Urinary bladder (tissue), 4 donors: ENCODE results near the gene PPP2R5C. TPM values are rescaled to one million over a fixed set of nuclear protein-coding genes. Genes with fewer than 3 reads are reported as not detected.
"Not testable (repeated sequence)": the region's sequence is repeated elsewhere in the genome, so short reads cannot be mapped to it uniquely, and the experiment has no call there.

Experiments used
- DNase-seq: peaks from one replicate; pipeline ENCODE4 v3.0.0-alpha.2; 2015; ENCODE audit errors: extremely low spot score
- H3K27ac ChIP-seq: one replicate; pipeline ENCODE4 v1.5.1; 2013; ENCODE audit warnings: low read depth, mild to moderate bottlenecking, moderate library complexity
- H3K36me3 ChIP-seq: one replicate; pipeline ENCODE4 v1.6.1; 2013; ENCODE audit warnings: mild to moderate bottlenecking, moderate library complexity; ENCODE audit not compliant: insufficient read depth
- H3K4me1 ChIP-seq: one replicate; pipeline ENCODE4 v1.6.1; 2013; ENCODE audit warnings: mild to moderate bottlenecking, moderate library complexity; ENCODE audit not compliant: insufficient read depth
- H3K4me3 ChIP-seq: one replicate; pipeline ENCODE4 v1.5.1; 2013; ENCODE audit warnings: low read depth, low read length
- WGBS: extraction: QIAGEN DNeasy Blood & Tissue Kit; methylation state at CpG from one replicate; pipeline ENCODE4 v1.1.7; 2013; 5-methylcytosine and 5-hydroxymethylcytosine counted together
- polyA plus RNA-seq: library from polyadenylated mRNA; stranded (reverse); fragments of 200-250 nt; gene quantifications from one replicate; pipeline ENCODE4 v1.2.3, GENCODE V29; 2013
- total RNA-seq: library from RNA; depleted of rRNA; stranded (reverse); fragments of >200 nt; gene quantifications from one replicate; pipeline ENCODE4 v1.2.3, GENCODE V29; 2014
- donor health status: healthy with polysubstance abuse.
- donor health status: healthy.

PPP2R5C gene
- 118 TPM for total RNA-seq
- polyA plus RNA-seq = 85.4 TPM

GRCh38 chr14:101761032-101761880 is at the start of gene PPP2R5C:
Gene PPP2R5C (plus strand): TSS chr14:101761709. CDS start chr14:101761894, 185 bp downstream.
- Histone ChIP-seq H3K4me3 (peak within 1 kb of the TSS; percentile 98), H3K4me1 (no peaks in the 10 kb centered on the region), H3K36me3 (no peaks in the 10 kb centered on the region), H3K27ac (peak within 1 kb of the TSS; percentile 92)
- 1% methylated on average over 88 of the region's 110 CpGs for WGBS
- DNase-seq = peak; percentile 71

- DNase-seq, H3K27ac ChIP-seq, H3K36me3 ChIP-seq, H3K4me3 ChIP-seq, H3K4me1 ChIP-seq: not testable (repeated sequence)
- WGBS = 93% methylated on average over 12 of the region's 12 CpGs
These were observed 49.7 kb upstream of the PPP2R5C start for GRCh38 chr14:101711857-101712233.

- DNase-seq, H3K36me3 ChIP-seq: not testable (repeated sequence)
- 97% methylated on average over 15 of the region's 15 CpGs for WGBS
These were observed 49.2 kb upstream of the PPP2R5C start for GRCh38 chr14:101712341-101712740.

GRCh38 chr14:101713091-101713490 is 48.4 kb upstream of the PPP2R5C start:
- H3K36me3 ChIP-seq, H3K4me1 ChIP-seq, H3K4me3 ChIP-seq, H3K27ac ChIP-seq, DNase-seq: not testable (repeated sequence)
- 91% methylated on average over 11 of the region's 11 CpGs for WGBS

More at GRCh38 chr14:101712341-101712740, 49.2 kb upstream of the PPP2R5C start:
- not testable (repeated sequence) for H3K4me3 ChIP-seq, H3K27ac ChIP-seq, H3K4me1 ChIP-seq

GRCh38 chr14:101713621-101714349 is 47.7 kb upstream of the PPP2R5C start:
- no peak overlapping the region for H3K4me3 ChIP-seq
- no peaks in the 10 kb centered on the region for H3K36me3 ChIP-seq
- DNase-seq = no peak
- H3K27ac ChIP-seq = no peak overlapping the region
- 89% methylated on average over 7 of the region's 7 CpGs for WGBS
- H3K4me1 ChIP-seq = no peaks in the 10 kb centered on the region

- H3K4me3 ChIP-seq = no peak overlapping the region
- no peak for DNase-seq
- H3K36me3 ChIP-seq = no peaks in the 10 kb centered on the region
- WGBS = 79% methylated on average over 3 of the region's 3 CpGs
- H3K4me1 ChIP-seq = no peaks in the 10 kb centered on the region
- H3K27ac ChIP-seq = no peak overlapping the region
These were observed 47.1 kb upstream of the PPP2R5C start for GRCh38 chr14:101714394-101714793.

- H3K27ac ChIP-seq = no peak overlapping the region
- no peaks in the 10 kb centered on the region for H3K36me3 ChIP-seq
- no peaks in the 10 kb centered on the region for H3K4me1 ChIP-seq
- H3K4me3 ChIP-seq = no peak overlapping the region
- no peak for DNase-seq
- WGBS = 88% methylated on average over 14 of the region's 14 CpGs
These were observed 46.1 kb upstream of the PPP2R5C start for GRCh38 chr14:101715210-101716076.

GRCh38 chr14:101716077-101716950 is 45.2 kb upstream of the PPP2R5C start:
- 85% methylated on average over 19 of the region's 19 CpGs for WGBS
- H3K27ac ChIP-seq = no peak overlapping the region
- H3K36me3 ChIP-seq = no peaks in the 10 kb centered on the region
- no peak for DNase-seq
- H3K4me3 ChIP-seq = no peak overlapping the region
- no peaks in the 10 kb centered on the region for H3K4me1 ChIP-seq

- 78% methylated on average over 17 of the region's 17 CpGs for WGBS
- Histone ChIP-seq H3K4me3 (no peak overlapping the region), H3K27ac (no peak overlapping the region), H3K36me3 (no peaks in the 10 kb centered on the region), H3K4me1 (no peaks in the 10 kb centered on the region)
- DNase-seq = no peak
These were observed 44.4 kb upstream of the PPP2R5C start for GRCh38 chr14:101716956-101717662.

- Histone ChIP-seq H3K4me3 (no peak overlapping the region), H3K27ac (no peak overlapping the region), H3K4me1 (no peaks in the 10 kb centered on the region), H3K36me3 (no peaks in the 10 kb centered on the region)
- no peak for DNase-seq
- WGBS = 89% methylated on average over 19 of the region's 19 CpGs
These were observed 43.6 kb upstream of the PPP2R5C start for GRCh38 chr14:101717663-101718490.

GRCh38 chr14:101719045-101719645 is 42.4 kb upstream of the PPP2R5C start:
- H3K27ac ChIP-seq = no peak overlapping the region
- WGBS = 63% methylated on average over 10 of the region's 10 CpGs

More at GRCh38 chr14:101719045-101719645, 42.4 kb upstream of the PPP2R5C start:
- Histone ChIP-seq H3K4me1 (no peaks in the 10 kb centered on the region), H3K36me3 (no peaks in the 10 kb centered on the region), H3K4me3 (no peak overlapping the region)
- DNase-seq = no peak
